MM.1S (cell line): ENCODE measurements around the gene PLXNA4.

Source experiments
- EZH2 ChIP-seq: fragments of 300-600 bp; sonication (generic); optimal IDR thresholded peaks from 2 replicates; pipeline ENCODE3; 2017; ENCODE audit warnings: low read depth, mild to moderate bottlenecking, antibody characterized with exemption, low read length, mixed read lengths
- EZH2phosphoT487 ChIP-seq: fragments of 300-600 bp; sonication (generic); IDR thresholded peaks from 2 replicates; pipeline ENCODE4 v1.6.1; 2018; ENCODE audit warnings: antibody characterized with exemption, low read length
- TF ChIP-seq, protein P1 (sequence below): fragments of 300-600 bp; sonication (generic); IDR thresholded peaks from 2 replicates; pipeline ENCODE4 v1.5.1; 2016; ENCODE audit warnings: antibody characterized with exemption, low read length, mixed read lengths

DNA sequence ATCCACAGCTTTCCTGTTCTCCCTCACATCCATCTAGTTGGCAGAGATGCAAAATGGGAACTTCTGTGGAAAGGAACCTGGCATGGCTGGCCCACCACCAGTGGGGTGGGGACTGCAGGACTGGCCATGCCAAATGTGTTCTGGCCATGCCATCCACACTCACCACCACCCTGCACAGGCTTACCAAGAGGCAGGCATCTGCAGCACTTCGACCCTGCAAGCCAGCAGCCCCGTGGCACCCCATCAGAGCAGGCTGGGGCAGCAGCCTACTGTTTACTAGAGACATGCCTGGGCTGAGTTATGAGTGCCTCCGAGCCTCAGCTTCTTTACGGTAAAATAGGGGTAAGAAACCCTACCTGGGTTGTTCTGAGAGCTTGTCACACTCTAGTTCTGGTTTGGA is 313.1 kb downstream of the PLXNA4 start:
- TF ChIP-seq, protein P1, sequence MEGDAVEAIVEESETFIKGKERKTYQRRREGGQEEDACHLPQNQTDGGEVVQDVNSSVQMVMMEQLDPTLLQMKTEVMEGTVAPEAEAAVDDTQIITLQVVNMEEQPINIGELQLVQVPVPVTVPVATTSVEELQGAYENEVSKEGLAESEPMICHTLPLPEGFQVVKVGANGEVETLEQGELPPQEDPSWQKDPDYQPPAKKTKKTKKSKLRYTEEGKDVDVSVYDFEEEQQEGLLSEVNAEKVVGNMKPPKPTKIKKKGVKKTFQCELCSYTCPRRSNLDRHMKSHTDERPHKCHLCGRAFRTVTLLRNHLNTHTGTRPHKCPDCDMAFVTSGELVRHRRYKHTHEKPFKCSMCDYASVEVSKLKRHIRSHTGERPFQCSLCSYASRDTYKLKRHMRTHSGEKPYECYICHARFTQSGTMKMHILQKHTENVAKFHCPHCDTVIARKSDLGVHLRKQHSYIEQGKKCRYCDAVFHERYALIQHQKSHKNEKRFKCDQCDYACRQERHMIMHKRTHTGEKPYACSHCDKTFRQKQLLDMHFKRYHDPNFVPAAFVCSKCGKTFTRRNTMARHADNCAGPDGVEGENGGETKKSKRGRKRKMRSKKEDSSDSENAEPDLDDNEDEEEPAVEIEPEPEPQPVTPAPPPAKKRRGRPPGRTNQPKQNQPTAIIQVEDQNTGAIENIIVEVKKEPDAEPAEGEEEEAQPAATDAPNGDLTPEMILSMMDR: no peak
- TF ChIP-seq EZH2phosphoT487 (no peak), EZH2 (no peak)
